ENCODE results near the gene MCF2L.

DNA sequence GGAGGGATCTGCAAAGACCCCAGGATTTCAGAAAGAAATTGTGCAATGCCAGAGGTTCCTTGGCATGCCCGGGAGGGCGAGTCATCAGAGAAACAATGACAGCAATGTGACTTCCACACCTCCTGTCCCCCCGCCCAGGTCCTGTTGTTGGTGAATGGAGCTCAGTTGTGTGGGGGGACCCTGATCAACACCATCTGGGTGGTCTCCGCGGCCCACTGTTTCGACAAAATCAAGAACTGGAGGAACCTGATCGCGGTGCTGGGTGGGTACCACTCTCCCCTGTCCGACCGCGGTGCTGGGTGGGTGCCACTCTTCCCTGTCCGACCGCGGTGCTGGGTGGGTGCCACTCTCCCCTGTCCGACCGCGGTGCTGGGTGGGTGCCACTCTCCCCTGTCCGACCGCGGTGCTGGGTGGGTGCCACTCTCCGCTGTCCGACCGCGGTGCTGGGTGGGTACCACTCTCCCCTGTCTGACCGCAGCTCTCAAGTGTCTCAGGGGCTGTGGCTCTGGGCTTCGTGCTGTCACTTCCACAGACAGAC is 148.4 kb downstream of the MCF2L start:
- TF ChIP-seq CTCF (IDR thresholded peaks at IDR 0.05; ENCODE audit: low read length) = no peak
- no peak for TF ChIP-seq EZH2 (optimal IDR thresholded peaks at IDR 0.05; ENCODE audit: low read depth, low read length)
